Adrenal gland (tissue), 5 donors: ENCODE data around the gene BOD1L1.
A peak's percentile ranks its signal among the peaks of the same experiment; 100 is the strongest.

ENCODE experiments used
- CTCF ChIP-seq, 6 experiments: fragments of 450-650 bp in 4 of 6; fragments of 200-600 bp in 2 of 6; sonication (generic) in 1 of 6; IDR thresholded peaks; 1 replicate in 5 of 6; 2 replicates in 1 of 6; pipeline versions ENCODE4 v1.5.1 to v1.8.0; 2016 to 2021; ENCODE audit warnings: antibody characterized with exemption in 6 of 6, mild to moderate bottlenecking in 2 of 6, moderate library complexity in 1 of 6
- POLR2A ChIP-seq, 2 donors: fragments of 450-650 bp; IDR thresholded peaks; one replicate each; pipeline ENCODE4 v1.6.1; 2017; ENCODE audit warnings: antibody characterized with exemption in 2 of 2, mild to moderate bottlenecking in 2 of 2, moderate library complexity in 1 of 2
- donor health status: DM: no; HTN: no; CAD: no.

- TF ChIP-seq POLR2A (IDR thresholded peaks at IDR 0.05) (no peak), CTCF (IDR thresholded peaks at IDR 0.05) (peak in 3 of 6 experiments; percentile 11 to 36 (median 32))
Measured at GRCh38 chr4:13541720-13542576, 85.6 kb downstream of the BOD1L1 start.
